ENCODE results near the gene SPARCL1. TPM values are rescaled to one million over a fixed set of nuclear protein-coding genes. Genes with fewer than 3 reads are reported as not detected.

The SPARCL1 gene
- total and polyA plus RNA-seq, 10 of the 15 experiments (the other 5 are each of a cell fraction or from before 2014, with no cell fraction given) = 0.10 to 1.1 TPM; not detected in 8

DNA sequence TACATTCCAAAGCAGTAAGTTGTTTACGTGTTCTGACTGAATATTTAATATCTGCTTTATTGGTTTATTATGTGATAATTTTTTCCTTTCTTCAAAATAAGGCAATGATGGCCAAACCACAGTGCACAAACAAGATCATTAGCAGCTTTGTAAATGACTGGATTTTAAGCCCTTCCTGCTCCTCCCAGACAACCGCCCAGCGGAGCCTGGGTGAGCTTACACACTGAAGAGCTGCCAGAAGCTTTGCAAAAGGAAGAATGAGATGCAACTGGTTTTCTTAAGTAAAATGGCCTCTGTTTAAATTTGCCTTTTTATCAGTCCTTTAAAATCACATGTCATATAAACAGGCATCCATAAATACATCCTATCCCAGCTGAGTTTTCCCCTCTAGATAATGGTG, 52.2 kb downstream of the SPARCL1 start:
- 95% methylated on average over 3 of the region's 3 CpGs for WGBS (ENCODE audit: insufficient coverage, insufficient replicate concordance, low lambda C conversion rate, missing lambda C conversion rate)
- Histone ChIP-seq H4K20me1 (ENCODE audit: control insufficient read depth, insufficient read depth) (no peaks in the 10 kb centered on the region), H3K4me3 (no peak overlapping the region), H3K27ac (ENCODE audit: control insufficient read depth, insufficient read depth) (no peak overlapping the region), H3K9ac (ENCODE audit: control insufficient read depth, insufficient read depth, low read length) (no peak overlapping the region), H3K36me3 (ENCODE audit: control insufficient read depth in 2 of 2, insufficient read depth in 2 of 2, low read length in 1 of 2) (no peaks in the 10 kb centered on the region), H3K27me3 (replicated peaks in 1 of 2; ENCODE audit: control insufficient read depth in 2 of 2, insufficient read depth in 2 of 2, low read length in 1 of 2) (no peaks in the 10 kb centered on the region), H2AFZ (ENCODE audit: control insufficient read depth, low read depth, low read length) (no peak overlapping the region), H3K4me1 (ENCODE audit: control insufficient read depth, insufficient read depth, low read length) (no peaks in the 10 kb centered on the region), H3K4me2 (ENCODE audit: control insufficient read depth, insufficient read depth) (no peak overlapping the region), H3K79me2 (ENCODE audit: control insufficient read depth, insufficient read depth, low read length) (no peaks in the 10 kb centered on the region), H3K9me3 (replicated peaks; ENCODE audit: control insufficient read depth, insufficient read depth, low read length) (no peaks in the 10 kb centered on the region)
- ChIA-PET SMC1A (ENCODE audit: uncharacterized antibody, unreplicated experiment) (interaction anchor here (0.6 to 1.3 kb wide), 2 partner anchors 21 to 586 kb away, joined by 4 read pairs; no protein-coding TSS in a partner anchor), RAD21 (ENCODE audit: unreplicated experiment) (interaction anchor here (0.9 kb wide), 1 partner anchor 101 kb away, joined by 3 read pairs; no protein-coding TSS in a partner anchor), POLR2A (no interaction called here), CTCF (interaction anchor here (1.7 kb wide), 1 partner anchor 10 kb away, joined by 9 read pairs; no protein-coding TSS in a partner anchor)
- TF ChIP-seq CBX3 (IDR thresholded peaks at IDR 0.05; ENCODE audit: borderline replicate concordance, low read depth) = no peak
- TF ChIP-seq, protein P1, sequence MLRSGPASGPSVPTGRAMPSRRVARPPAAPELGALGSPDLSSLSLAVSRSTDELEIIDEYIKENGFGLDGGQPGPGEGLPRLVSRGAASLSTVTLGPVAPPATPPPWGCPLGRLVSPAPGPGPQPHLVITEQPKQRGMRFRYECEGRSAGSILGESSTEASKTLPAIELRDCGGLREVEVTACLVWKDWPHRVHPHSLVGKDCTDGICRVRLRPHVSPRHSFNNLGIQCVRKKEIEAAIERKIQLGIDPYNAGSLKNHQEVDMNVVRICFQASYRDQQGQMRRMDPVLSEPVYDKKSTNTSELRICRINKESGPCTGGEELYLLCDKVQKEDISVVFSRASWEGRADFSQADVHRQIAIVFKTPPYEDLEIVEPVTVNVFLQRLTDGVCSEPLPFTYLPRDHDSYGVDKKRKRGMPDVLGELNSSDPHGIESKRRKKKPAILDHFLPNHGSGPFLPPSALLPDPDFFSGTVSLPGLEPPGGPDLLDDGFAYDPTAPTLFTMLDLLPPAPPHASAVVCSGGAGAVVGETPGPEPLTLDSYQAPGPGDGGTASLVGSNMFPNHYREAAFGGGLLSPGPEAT (IDR thresholded peaks at IDR 0.05; ENCODE audit: low read depth) = no peak
- TF ChIP-seq SP1 (IDR thresholded peaks at IDR 0.05; ENCODE audit: low read depth, low read length) = no peak
- TF ChIP-seq, protein P2, sequence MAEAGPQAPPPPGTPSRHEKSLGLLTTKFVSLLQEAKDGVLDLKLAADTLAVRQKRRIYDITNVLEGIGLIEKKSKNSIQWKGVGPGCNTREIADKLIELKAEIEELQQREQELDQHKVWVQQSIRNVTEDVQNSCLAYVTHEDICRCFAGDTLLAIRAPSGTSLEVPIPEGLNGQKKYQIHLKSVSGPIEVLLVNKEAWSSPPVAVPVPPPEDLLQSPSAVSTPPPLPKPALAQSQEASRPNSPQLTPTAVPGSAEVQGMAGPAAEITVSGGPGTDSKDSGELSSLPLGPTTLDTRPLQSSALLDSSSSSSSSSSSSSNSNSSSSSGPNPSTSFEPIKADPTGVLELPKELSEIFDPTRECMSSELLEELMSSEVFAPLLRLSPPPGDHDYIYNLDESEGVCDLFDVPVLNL (IDR thresholded peaks at IDR 0.05; ENCODE audit: low read depth, low read length) = no peak
- TF ChIP-seq, protein P3, sequence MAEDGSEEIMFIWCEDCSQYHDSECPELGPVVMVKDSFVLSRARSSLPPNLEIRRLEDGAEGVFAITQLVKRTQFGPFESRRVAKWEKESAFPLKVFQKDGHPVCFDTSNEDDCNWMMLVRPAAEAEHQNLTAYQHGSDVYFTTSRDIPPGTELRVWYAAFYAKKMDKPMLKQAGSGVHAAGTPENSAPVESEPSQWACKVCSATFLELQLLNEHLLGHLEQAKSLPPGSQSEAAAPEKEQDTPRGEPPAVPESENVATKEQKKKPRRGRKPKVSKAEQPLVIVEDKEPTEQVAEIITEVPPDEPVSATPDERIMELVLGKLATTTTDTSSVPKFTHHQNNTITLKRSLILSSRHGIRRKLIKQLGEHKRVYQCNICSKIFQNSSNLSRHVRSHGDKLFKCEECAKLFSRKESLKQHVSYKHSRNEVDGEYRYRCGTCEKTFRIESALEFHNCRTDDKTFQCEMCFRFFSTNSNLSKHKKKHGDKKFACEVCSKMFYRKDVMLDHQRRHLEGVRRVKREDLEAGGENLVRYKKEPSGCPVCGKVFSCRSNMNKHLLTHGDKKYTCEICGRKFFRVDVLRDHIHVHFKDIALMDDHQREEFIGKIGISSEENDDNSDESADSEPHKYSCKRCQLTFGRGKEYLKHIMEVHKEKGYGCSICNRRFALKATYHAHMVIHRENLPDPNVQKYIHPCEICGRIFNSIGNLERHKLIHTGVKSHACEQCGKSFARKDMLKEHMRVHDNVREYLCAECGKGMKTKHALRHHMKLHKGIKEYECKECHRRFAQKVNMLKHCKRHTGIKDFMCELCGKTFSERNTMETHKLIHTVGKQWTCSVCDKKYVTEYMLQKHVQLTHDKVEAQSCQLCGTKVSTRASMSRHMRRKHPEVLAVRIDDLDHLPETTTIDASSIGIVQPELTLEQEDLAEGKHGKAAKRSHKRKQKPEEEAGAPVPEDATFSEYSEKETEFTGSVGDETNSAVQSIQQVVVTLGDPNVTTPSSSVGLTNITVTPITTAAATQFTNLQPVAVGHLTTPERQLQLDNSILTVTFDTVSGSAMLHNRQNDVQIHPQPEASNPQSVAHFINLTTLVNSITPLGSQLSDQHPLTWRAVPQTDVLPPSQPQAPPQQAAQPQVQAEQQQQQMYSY (CRISPR knock-in tag; IDR thresholded peaks at IDR 0.05) = no peak
- TF ChIP-seq ZNF24 (IDR thresholded peaks at IDR 0.05) = no peak
- no peak for TF ChIP-seq WRNIP1 (IDR thresholded peaks at IDR 0.05; ENCODE audit: borderline replicate concordance, low read depth, low read length)
- no peak for TF ChIP-seq ZSCAN29 (IDR thresholded peaks at IDR 0.05)
- TF ChIP-seq, protein P4, sequence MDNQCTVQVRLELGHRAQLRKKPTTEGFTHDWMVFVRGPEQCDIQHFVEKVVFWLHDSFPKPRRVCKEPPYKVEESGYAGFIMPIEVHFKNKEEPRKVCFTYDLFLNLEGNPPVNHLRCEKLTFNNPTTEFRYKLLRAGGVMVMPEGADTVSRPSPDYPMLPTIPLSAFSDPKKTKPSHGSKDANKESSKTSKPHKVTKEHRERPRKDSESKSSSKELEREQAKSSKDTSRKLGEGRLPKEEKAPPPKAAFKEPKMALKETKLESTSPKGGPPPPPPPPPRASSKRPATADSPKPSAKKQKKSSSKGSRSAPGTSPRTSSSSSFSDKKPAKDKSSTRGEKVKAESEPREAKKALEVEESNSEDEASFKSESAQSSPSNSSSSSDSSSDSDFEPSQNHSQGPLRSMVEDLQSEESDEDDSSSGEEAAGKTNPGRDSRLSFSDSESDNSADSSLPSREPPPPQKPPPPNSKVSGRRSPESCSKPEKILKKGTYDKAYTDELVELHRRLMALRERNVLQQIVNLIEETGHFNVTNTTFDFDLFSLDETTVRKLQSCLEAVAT (IDR thresholded peaks at IDR 0.05) = no peak
- TF ChIP-seq POLR2A (IDR thresholded peaks at IDR 0.05; ENCODE audit: low read depth, low read length) = no peak
- no peak for TF ChIP-seq SMARCA5 (IDR thresholded peaks at IDR 0.05)
- TF ChIP-seq, protein P5, sequence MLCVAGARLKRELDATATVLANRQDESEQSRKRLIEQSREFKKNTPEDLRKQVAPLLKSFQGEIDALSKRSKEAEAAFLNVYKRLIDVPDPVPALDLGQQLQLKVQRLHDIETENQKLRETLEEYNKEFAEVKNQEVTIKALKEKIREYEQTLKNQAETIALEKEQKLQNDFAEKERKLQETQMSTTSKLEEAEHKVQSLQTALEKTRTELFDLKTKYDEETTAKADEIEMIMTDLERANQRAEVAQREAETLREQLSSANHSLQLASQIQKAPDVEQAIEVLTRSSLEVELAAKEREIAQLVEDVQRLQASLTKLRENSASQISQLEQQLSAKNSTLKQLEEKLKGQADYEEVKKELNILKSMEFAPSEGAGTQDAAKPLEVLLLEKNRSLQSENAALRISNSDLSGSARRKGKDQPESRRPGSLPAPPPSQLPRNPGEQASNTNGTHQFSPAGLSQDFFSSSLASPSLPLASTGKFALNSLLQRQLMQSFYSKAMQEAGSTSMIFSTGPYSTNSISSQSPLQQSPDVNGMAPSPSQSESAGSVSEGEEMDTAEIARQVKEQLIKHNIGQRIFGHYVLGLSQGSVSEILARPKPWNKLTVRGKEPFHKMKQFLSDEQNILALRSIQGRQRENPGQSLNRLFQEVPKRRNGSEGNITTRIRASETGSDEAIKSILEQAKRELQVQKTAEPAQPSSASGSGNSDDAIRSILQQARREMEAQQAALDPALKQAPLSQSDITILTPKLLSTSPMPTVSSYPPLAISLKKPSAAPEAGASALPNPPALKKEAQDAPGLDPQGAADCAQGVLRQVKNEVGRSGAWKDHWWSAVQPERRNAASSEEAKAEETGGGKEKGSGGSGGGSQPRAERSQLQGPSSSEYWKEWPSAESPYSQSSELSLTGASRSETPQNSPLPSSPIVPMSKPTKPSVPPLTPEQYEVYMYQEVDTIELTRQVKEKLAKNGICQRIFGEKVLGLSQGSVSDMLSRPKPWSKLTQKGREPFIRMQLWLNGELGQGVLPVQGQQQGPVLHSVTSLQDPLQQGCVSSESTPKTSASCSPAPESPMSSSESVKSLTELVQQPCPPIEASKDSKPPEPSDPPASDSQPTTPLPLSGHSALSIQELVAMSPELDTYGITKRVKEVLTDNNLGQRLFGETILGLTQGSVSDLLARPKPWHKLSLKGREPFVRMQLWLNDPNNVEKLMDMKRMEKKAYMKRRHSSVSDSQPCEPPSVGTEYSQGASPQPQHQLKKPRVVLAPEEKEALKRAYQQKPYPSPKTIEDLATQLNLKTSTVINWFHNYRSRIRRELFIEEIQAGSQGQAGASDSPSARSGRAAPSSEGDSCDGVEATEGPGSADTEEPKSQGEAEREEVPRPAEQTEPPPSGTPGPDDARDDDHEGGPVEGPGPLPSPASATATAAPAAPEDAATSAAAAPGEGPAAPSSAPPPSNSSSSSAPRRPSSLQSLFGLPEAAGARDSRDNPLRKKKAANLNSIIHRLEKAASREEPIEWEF (IDR thresholded peaks at IDR 0.05; ENCODE audit: insufficient replicate concordance, low read depth, low read length) = no peak
- no peak for FAIRE-seq
- no TSS peak for BruUV-seq (replicated peaks)
- ATAC-seq = no peak
- no peak for DNase-seq (ENCODE audit: low read depth, low spot score)
- intact Hi-C loops (cut with micrococcal nuclease; ENCODE audit: unreplicated experiment) (no loop called here), in situ Hi-C loops (cut with MboI) (no loop called here)

Measured in GM12878 (cell line).